ENCODE data around the gene MAN1B1.

- TF ChIP-seq EZH2 (IDR thresholded peaks at IDR 0.05; ENCODE audit: low read length, missing control alignments) = no peak
- TF ChIP-seq, protein P1, sequence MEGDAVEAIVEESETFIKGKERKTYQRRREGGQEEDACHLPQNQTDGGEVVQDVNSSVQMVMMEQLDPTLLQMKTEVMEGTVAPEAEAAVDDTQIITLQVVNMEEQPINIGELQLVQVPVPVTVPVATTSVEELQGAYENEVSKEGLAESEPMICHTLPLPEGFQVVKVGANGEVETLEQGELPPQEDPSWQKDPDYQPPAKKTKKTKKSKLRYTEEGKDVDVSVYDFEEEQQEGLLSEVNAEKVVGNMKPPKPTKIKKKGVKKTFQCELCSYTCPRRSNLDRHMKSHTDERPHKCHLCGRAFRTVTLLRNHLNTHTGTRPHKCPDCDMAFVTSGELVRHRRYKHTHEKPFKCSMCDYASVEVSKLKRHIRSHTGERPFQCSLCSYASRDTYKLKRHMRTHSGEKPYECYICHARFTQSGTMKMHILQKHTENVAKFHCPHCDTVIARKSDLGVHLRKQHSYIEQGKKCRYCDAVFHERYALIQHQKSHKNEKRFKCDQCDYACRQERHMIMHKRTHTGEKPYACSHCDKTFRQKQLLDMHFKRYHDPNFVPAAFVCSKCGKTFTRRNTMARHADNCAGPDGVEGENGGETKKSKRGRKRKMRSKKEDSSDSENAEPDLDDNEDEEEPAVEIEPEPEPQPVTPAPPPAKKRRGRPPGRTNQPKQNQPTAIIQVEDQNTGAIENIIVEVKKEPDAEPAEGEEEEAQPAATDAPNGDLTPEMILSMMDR (conservative IDR thresholded peaks at IDR 0.05 in 1 of 2, IDR thresholded peaks at IDR 0.05 in 1 of 2; ENCODE audit: low read depth in 1 of 2, low read length in 2 of 2) = no peak
These were observed 29.9 kb downstream of the MAN1B1 start for GRCh38 chr9:137116728-137117127.

Data from fibroblast of lung (primary cell).